Jurkat, Clone E6-1 (cell line): ENCODE results near the gene RPGRIP1. TPM values are rescaled to one million over a fixed set of nuclear protein-coding genes. Genes with fewer than 3 reads are reported as not detected.
"Not testable (repeated sequence)": the region's sequence is repeated elsewhere in the genome, so short reads cannot be mapped to it uniquely, and the experiment has no call there.

Source experiments
- DNase-seq: peaks from one replicate; pipeline ENCODE4 v3.0.0-alpha.2; 2011; ENCODE audit warnings: low read depth, low spot score
- H3K4me3 ChIP-seq: 2 replicates; pipeline ENCODE4 v1.5.1; 2011; ENCODE audit warnings: mild to moderate bottlenecking, low read length, control low read depth, moderate library complexity
- polyA plus RNA-seq: library from polyadenylated mRNA; unstranded; fragments of >200 nt; gene quantifications from one replicate; pipeline ENCODE4 v1.2.1, GENCODE V29; 2012; ENCODE audit warnings: missing spikeins; ENCODE audit not compliant: insufficient read length, insufficient read depth

RPGRIP1 gene
- 0.64 TPM for polyA plus RNA-seq

DNA sequence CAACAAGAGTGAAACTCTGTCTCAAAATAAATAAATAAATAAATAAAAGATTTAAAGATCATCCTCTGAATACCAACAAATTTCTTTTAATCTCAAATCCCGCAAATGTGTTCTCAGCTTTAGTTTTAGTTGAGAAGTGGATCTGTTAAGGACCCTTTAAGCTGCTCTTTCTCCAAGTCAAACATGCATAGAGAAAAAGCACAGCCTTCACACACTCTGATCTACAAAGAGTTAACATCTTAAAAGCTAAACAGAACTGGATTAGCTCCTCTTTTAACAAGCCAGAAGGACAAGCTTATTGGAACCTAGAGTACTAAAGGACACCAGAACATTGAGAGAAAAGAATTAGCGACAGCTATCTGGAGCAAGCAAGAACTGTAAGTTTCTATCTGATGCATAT, at the start of gene RPGRIP1:
TSS of gene RPGRIP1 (plus strand) at position 301 of the 400 bp plus-strand sequence. CDS start 7,894 bp downstream, outside the sequence.
- DNase-seq = no peak
- no peak within 1 kb of the TSS for H3K4me3 ChIP-seq

DNA sequence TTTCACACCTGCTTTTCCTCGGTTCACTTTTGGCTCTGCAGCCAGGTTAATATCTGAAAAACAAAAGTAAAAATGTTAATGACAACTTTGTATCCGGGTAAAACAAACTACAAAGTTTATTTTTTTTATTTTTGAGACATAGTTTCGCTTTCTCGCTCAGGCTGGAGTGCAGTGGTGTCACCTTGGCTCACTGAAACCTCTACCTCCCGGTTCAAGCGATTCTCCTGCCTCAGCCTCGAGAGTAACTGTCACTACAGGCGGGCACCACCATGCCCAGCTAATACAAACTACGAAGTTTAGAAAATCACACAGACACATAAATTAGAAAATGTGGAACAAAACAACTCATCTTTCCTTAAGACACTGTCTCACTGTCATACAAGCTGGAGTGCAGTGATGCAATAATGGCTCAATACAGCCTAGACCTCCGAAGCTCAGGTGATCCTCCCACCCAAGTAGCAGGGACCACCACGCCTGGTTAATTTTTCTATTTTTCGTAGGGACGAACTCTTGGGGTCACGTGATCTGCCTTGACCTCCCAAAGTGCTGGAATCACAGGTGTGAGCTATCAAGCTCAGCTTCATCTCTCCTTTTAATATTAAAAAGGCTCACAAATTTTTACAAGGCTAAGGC, 48.7 kb upstream of the RPGRIP1 start:
- no peak overlapping the region for H3K4me3 ChIP-seq
- no peak for DNase-seq

GRCh38 chr14:21233457-21234076, 46.3 kb upstream of the RPGRIP1 start:
- DNase-seq = no peak
- H3K4me3 ChIP-seq = no peak overlapping the region

- no peak for DNase-seq
- no peak overlapping the region for H3K4me3 ChIP-seq
These were observed 45.8 kb upstream of the RPGRIP1 start for GRCh38 chr14:21234112-21234511.

- no peak overlapping the region for H3K4me3 ChIP-seq
- no peak for DNase-seq
These were observed 42.7 kb upstream of the RPGRIP1 start for GRCh38 chr14:21236948-21237797.

- no peak overlapping the region for H3K4me3 ChIP-seq
- no peak for DNase-seq
These were observed 40.9 kb upstream of the RPGRIP1 start for GRCh38 chr14:21238823-21239518.

DNA sequence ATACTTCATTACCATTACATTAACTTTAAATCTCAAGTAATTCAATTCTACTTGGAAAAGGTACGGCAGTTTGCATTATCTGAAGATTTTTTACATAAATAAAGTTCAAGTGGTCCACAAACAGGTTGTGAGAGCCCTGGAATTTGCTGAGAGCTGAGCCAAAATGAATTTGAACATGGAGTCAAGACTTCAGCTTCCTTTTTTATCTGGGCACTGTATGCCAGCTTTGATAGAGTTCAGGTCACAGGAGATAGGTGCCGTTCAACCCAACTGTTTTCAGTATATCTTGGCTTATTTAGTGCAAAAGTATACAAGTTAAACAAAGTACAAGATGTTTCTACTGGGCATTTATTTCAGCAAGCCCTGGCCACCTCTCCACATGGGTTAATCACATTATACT, 39.5 kb upstream of the RPGRIP1 start:
- H3K4me3 ChIP-seq = no peak overlapping the region
- DNase-seq = no peak

- H3K4me3 ChIP-seq = no peak overlapping the region
- DNase-seq = peak; percentile 30
These were observed 38.6 kb upstream of the RPGRIP1 start for GRCh38 chr14:21241218-21241819.

GRCh38 chr14:21244544-21244943, 35.3 kb upstream of the RPGRIP1 start:
- no peak overlapping the region for H3K4me3 ChIP-seq
- DNase-seq = no peak

DNA sequence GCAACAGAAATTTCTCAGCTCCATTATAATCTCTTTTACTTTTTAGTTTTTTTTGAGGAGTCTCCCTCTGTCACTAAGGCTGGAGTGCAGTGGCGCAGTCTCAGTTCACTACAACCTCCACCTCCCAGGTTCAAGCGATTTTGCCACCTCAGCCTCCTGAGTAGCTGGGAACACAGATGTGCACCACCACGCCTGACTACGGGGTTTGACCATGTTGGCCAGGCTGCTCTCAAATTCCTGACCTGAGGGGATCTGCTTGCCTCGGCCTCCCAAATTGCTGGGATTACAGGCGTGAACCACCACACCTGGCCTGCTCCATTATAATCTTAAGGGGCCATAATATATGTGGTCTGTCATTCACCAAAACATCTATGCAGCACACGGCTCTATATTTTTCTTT, 34.1 kb upstream of the RPGRIP1 start:
- no peak for DNase-seq
- H3K4me3 ChIP-seq = no peak overlapping the region

DNA sequence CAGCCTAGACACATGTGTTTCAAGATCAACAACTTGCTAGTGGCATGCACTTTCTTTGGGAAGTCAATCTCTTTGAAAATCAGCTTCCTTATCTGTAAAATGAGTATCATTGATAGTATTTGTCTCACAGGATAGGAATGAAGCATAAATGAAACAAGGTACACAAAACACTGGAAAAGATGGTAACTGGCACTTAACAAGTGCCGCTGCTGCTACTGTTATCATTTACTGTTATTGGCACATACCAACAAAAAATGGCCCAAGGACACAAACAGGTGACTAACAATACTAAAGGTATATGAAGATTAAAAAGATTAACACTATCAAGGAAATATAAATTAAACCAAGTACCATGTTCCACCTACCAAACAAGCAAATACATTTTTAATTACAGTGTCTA, 31.5 kb upstream of the RPGRIP1 start:
- no peak for DNase-seq
- no peak overlapping the region for H3K4me3 ChIP-seq

- no peak for DNase-seq
- no peak overlapping the region for H3K4me3 ChIP-seq
These were observed 31.0 kb upstream of the RPGRIP1 start for GRCh38 chr14:21248739-21249411.

- no peak overlapping the region for H3K4me3 ChIP-seq
- DNase-seq = no peak
These were observed 28.7 kb upstream of the RPGRIP1 start for GRCh38 chr14:21251215-21251614.

DNA sequence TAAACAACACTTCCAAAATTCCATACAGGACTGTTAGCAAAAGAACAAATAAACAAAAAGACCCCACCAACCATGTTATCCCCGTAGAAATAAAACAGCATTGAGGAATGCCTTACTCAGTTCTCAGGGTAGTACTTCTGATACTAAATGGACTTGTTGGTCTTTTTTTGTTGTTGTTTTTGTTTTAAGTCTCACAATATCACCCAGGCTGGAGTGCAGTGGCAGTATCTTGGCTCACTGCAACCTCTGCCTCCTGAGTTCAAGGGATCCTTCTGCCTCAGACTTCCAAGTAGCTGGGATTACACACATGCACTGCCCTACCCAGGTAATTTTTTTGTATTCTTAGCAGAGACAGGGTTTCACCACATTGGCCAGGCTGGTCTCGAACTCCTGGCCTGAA, 27.7 kb upstream of the RPGRIP1 start:
- H3K4me3 ChIP-seq = no peak overlapping the region
- DNase-seq = no peak

DNA sequence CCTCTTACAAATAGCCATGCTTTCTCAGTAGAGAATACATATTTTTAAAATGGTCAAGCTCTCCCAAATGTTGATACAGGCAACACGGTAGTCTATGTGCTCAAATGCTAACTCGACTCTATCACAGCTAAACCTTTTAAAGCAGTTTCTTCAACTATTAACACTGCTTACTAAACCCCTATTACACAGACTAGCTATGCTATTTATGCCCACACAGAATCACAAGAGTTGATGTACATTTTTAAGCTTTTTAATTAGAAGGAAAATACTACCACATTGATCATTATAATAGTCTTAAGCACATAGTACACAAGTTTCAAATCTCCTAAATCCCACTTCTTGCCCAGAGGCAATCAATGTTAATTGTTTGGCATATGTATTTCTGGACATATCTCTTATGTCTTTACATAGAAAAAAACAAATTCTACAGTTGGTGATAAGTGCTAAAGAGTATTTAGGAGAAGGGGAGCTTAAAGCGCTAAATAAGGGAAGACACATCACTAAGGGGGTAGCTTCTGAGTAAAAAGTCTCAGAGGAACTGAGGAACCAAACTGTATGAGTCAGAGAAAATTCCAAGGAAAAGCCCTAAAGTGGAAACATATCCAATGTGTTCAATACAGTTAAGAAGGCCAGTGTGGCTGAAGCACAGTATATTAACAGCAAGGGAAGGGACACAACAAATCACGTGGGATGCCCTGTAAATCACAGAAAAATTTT, 24.3 kb upstream of the RPGRIP1 start:
- DNase-seq = no peak
- no peak overlapping the region for H3K4me3 ChIP-seq

- not testable (repeated sequence) for H3K4me3 ChIP-seq, DNase-seq
These were observed 23.8 kb upstream of the RPGRIP1 start for GRCh38 chr14:21256102-21256447.

GRCh38 chr14:21256539-21257393, 23.1 kb upstream of the RPGRIP1 start:
- H3K4me3 ChIP-seq = no peak overlapping the region
- DNase-seq = no peak
